Measurements from ENCODE around the gene RNF212B. TPM values are rescaled to one million over a fixed set of nuclear protein-coding genes. Genes with fewer than 3 reads are reported as not detected.

Gene RNF212B
- total and polyA plus RNA-seq, 4 donors, result 0.06 to 0.51 (median 0.17) TPM; not detected in 1

DNA sequence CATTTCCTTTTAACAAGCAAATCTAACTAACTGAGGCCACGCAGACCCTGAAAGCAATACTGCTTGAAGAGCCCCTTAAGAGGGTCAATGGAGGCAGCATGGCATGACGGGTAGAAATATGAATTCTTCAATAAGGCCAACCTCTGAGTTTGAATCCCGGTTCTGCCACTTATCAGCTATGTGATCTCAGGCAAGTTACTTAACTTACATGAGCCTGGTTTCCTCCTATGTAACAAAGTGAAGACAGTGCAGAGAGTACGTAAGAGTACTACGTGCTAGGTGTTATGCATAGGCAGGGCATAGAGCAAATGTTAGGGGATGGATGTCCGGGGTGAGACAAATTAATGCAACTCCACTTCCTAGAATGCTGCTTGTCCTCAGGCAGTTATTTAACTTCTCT lies 43.5 kb downstream of the RNF212B start:
- DNase-seq (ENCODE audit: low spot score), result no peak
- Histone ChIP-seq H3K27me3 (ENCODE audit: control insufficient read depth in 4 of 4, insufficient read depth in 4 of 4, low read length in 3 of 4) (no peaks in the 10 kb centered on the region), H3K9ac (ENCODE audit: low read depth in 1 of 2, low read length in 2 of 2) (no peak overlapping the region), H3K4me1 (ENCODE audit: control insufficient read depth in 4 of 4, insufficient read depth in 4 of 4, low read length in 3 of 4) (peaks cover 3 to 10% (median 8%) of the 10 kb centered on the region in 4 donors), H3K27ac (ENCODE audit: low read depth in 1 of 2, low read length in 2 of 2) (no peak overlapping the region), H3K36me3 (ENCODE audit: control insufficient read depth in 4 of 4, insufficient read depth in 3 of 4, low read depth in 1 of 4, low read length in 3 of 4) (peaks cover 0 to 6% (median 3%) of the 10 kb centered on the region in 4 donors), H3K4me3 (ENCODE audit: low read depth in 1 of 3, low read length in 3 of 3) (no peak overlapping the region), H3K9me3 (ENCODE audit: control insufficient read depth in 4 of 4, low read length in 3 of 4) (no peaks in the 10 kb centered on the region)
- WGBS, result 93% methylated on average over 6 of the region's 6 CpGs
- no peak for TF ChIP-seq TAF1 (conservative IDR thresholded peaks at IDR 0.05)
- TF ChIP-seq SP1 (IDR thresholded peaks at IDR 0.05), result no peak
- no peak for TF ChIP-seq MAX (IDR thresholded peaks at IDR 0.05)
- no peak for TF ChIP-seq HNF4G (IDR thresholded peaks at IDR 0.05)
- TF ChIP-seq EGR1 (IDR thresholded peaks at IDR 0.05; ENCODE audit: low read depth in 2 of 2), result no peak
- TF ChIP-seq JUND (IDR thresholded peaks at IDR 0.05), result no peak
- TF ChIP-seq, protein P1, sequence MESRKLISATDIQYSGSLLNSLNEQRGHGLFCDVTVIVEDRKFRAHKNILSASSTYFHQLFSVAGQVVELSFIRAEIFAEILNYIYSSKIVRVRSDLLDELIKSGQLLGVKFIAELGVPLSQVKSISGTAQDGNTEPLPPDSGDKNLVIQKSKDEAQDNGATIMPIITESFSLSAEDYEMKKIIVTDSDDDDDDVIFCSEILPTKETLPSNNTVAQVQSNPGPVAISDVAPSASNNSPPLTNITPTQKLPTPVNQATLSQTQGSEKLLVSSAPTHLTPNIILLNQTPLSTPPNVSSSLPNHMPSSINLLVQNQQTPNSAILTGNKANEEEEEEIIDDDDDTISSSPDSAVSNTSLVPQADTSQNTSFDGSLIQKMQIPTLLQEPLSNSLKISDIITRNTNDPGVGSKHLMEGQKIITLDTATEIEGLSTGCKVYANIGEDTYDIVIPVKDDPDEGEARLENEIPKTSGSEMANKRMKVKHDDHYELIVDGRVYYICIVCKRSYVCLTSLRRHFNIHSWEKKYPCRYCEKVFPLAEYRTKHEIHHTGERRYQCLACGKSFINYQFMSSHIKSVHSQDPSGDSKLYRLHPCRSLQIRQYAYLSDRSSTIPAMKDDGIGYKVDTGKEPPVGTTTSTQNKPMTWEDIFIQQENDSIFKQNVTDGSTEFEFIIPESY (IDR thresholded peaks at IDR 0.05), result no peak
- no peak for TF ChIP-seq ATF3 (IDR thresholded peaks at IDR 0.05)
- no peak for TF ChIP-seq RAD21 (IDR thresholded peaks at IDR 0.05)
- TF ChIP-seq HNF4A (conservative IDR thresholded peaks at IDR 0.05), result no peak
- TF ChIP-seq, protein P2, sequence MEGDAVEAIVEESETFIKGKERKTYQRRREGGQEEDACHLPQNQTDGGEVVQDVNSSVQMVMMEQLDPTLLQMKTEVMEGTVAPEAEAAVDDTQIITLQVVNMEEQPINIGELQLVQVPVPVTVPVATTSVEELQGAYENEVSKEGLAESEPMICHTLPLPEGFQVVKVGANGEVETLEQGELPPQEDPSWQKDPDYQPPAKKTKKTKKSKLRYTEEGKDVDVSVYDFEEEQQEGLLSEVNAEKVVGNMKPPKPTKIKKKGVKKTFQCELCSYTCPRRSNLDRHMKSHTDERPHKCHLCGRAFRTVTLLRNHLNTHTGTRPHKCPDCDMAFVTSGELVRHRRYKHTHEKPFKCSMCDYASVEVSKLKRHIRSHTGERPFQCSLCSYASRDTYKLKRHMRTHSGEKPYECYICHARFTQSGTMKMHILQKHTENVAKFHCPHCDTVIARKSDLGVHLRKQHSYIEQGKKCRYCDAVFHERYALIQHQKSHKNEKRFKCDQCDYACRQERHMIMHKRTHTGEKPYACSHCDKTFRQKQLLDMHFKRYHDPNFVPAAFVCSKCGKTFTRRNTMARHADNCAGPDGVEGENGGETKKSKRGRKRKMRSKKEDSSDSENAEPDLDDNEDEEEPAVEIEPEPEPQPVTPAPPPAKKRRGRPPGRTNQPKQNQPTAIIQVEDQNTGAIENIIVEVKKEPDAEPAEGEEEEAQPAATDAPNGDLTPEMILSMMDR (IDR thresholded peaks at IDR 0.05; ENCODE audit: low read depth, low read length, missing input control), result no peak
- TF ChIP-seq REST (IDR thresholded peaks at IDR 0.05), result no peak
- TF ChIP-seq FOXA2 (IDR thresholded peaks at IDR 0.05), result no peak
- no peak for TF ChIP-seq RXRA (IDR thresholded peaks at IDR 0.05)
- no peak for TF ChIP-seq YY1 (IDR thresholded peaks at IDR 0.05)
- no peak for TF ChIP-seq NR2F2 (IDR thresholded peaks at IDR 0.05)
- no peak for TF ChIP-seq FOXA1 (IDR thresholded peaks at IDR 0.05)
- TF ChIP-seq GABPA (IDR thresholded peaks at IDR 0.05 in 1 of 2, conservative IDR thresholded peaks at IDR 0.05 in 1 of 2), result no peak
